ENCODE measurements around the gene ATP9A. TPM values are rescaled to one million over a fixed set of nuclear protein-coding genes. Genes with fewer than 3 reads are reported as not detected.

ATP9A gene
- polyA plus RNA-seq, 1 donor from 2014 or later: 56.1 TPM

DNA sequence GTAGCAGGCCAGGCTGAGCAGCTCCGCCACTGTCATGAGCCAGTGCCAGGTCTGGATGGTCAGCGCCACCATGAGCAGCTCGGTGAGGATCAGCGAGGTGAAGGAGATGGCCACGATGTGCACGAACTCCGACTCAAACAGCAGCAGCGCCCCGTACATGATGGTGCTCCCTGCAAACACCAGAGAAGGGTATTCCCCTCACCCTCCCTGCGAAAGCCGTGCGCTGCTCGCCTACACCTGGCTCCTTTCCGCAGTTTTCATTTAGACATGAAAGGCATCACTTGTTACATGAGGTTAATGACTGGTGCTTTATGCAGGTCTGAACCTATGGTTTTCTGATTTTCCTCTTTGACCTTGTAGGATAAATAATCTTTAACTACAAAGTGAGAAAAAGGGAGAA lies 163.3 kb downstream of the ATP9A start:
- Histone ChIP-seq H3K79me2 (replicated peaks; ENCODE audit: insufficient read depth, low read length) (no peaks in the 10 kb centered on the region), H3F3A (ENCODE audit: insufficient read depth, low read length, poor library complexity, severe bottlenecking) (no peaks in the 10 kb centered on the region), H3K4me2 (ENCODE audit: low read length) (no peak overlapping the region), H3K9me3 (ENCODE audit: low read length) (no peaks in the 10 kb centered on the region), H3K27ac (ENCODE audit: low read length) (no peak overlapping the region), H3K27me3 (ENCODE audit: insufficient read depth, low read depth, low read length) (no peaks in the 10 kb centered on the region), H4K20me1 (ENCODE audit: insufficient read depth) (no peaks in the 10 kb centered on the region), H2AFZ (ENCODE audit: low read depth, low read length) (no peak overlapping the region), H3K4me3 (ENCODE audit: low read length) (no peak overlapping the region), H3K9me2 (ENCODE audit: insufficient read depth, low read length) (no peaks in the 10 kb centered on the region), H3K36me3 (ENCODE audit: insufficient read depth, low read length) (peaks cover 4% of the 10 kb centered on the region), H3K9ac (ENCODE audit: low read length) (no peak overlapping the region)
- TF ChIP-seq SMC3 (conservative IDR thresholded peaks at IDR 0.05; ENCODE audit: poor library complexity) (no peak), MXI1 (conservative IDR thresholded peaks at IDR 0.05; ENCODE audit: poor library complexity, severe bottlenecking) (no peak), POLR2AphosphoS5 (IDR thresholded peaks at IDR 0.05) (no peak), RAD21 (conservative IDR thresholded peaks at IDR 0.05) (no peak), EZH2 (IDR thresholded peaks at IDR 0.05; ENCODE audit: borderline replicate concordance, insufficient read depth, low read length, poor library complexity, severe bottlenecking) (no peak), EP300 (conservative IDR thresholded peaks at IDR 0.05; ENCODE audit: poor library complexity, severe bottlenecking) (no peak), TAF1 (IDR thresholded peaks at IDR 0.05; ENCODE audit: low read depth) (no peak)
- TF ChIP-seq, protein P1, sequence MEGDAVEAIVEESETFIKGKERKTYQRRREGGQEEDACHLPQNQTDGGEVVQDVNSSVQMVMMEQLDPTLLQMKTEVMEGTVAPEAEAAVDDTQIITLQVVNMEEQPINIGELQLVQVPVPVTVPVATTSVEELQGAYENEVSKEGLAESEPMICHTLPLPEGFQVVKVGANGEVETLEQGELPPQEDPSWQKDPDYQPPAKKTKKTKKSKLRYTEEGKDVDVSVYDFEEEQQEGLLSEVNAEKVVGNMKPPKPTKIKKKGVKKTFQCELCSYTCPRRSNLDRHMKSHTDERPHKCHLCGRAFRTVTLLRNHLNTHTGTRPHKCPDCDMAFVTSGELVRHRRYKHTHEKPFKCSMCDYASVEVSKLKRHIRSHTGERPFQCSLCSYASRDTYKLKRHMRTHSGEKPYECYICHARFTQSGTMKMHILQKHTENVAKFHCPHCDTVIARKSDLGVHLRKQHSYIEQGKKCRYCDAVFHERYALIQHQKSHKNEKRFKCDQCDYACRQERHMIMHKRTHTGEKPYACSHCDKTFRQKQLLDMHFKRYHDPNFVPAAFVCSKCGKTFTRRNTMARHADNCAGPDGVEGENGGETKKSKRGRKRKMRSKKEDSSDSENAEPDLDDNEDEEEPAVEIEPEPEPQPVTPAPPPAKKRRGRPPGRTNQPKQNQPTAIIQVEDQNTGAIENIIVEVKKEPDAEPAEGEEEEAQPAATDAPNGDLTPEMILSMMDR (IDR thresholded peaks at IDR 0.05; ENCODE audit: poor library complexity, severe bottlenecking): no peak
- TF ChIP-seq, protein P2, sequence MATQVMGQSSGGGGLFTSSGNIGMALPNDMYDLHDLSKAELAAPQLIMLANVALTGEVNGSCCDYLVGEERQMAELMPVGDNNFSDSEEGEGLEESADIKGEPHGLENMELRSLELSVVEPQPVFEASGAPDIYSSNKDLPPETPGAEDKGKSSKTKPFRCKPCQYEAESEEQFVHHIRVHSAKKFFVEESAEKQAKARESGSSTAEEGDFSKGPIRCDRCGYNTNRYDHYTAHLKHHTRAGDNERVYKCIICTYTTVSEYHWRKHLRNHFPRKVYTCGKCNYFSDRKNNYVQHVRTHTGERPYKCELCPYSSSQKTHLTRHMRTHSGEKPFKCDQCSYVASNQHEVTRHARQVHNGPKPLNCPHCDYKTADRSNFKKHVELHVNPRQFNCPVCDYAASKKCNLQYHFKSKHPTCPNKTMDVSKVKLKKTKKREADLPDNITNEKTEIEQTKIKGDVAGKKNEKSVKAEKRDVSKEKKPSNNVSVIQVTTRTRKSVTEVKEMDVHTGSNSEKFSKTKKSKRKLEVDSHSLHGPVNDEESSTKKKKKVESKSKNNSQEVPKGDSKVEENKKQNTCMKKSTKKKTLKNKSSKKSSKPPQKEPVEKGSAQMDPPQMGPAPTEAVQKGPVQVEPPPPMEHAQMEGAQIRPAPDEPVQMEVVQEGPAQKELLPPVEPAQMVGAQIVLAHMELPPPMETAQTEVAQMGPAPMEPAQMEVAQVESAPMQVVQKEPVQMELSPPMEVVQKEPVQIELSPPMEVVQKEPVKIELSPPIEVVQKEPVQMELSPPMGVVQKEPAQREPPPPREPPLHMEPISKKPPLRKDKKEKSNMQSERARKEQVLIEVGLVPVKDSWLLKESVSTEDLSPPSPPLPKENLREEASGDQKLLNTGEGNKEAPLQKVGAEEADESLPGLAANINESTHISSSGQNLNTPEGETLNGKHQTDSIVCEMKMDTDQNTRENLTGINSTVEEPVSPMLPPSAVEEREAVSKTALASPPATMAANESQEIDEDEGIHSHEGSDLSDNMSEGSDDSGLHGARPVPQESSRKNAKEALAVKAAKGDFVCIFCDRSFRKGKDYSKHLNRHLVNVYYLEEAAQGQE (IDR thresholded peaks at IDR 0.05; ENCODE audit: borderline replicate concordance): no peak

DNA sequence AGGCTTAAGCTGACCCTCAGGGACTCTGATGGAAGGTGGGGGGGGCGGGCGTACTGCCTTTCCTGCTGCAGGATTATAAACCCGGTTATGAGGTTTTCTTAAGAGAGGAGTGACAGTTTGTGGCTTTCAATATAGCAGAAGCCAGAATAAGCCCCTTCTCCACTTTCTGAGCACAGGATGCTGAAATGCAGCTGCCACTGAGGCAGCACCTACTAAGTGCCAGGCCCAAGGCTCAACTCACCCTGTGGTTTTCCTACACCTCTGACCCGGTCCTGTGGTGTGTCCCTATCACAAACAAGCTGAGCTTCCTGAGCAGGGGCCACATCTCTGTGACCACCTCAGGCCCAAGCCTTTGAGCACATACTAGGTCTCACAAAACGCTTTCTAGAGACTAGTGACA lies 166.1 kb downstream of the ATP9A start:
- no peaks in the 10 kb centered on the region for H3K9me3 ChIP-seq (ENCODE audit: low read length)
- peaks cover 8% of the 10 kb centered on the region for H3K36me3 ChIP-seq (ENCODE audit: insufficient read depth, low read length)
- no peak overlapping the region for H2AFZ ChIP-seq (ENCODE audit: low read depth, low read length)
- no peaks in the 10 kb centered on the region for H3K79me2 ChIP-seq (replicated peaks; ENCODE audit: insufficient read depth, low read length)
- no peaks in the 10 kb centered on the region for H3K27me3 ChIP-seq (ENCODE audit: insufficient read depth, low read depth, low read length)
- H3K27ac ChIP-seq (ENCODE audit: low read length): no peak overlapping the region
- H3K4me2 ChIP-seq (ENCODE audit: low read length): no peak overlapping the region
- no peaks in the 10 kb centered on the region for H4K20me1 ChIP-seq (ENCODE audit: insufficient read depth)
- no peaks in the 10 kb centered on the region for H3K9me2 ChIP-seq (ENCODE audit: insufficient read depth, low read length)
- TF ChIP-seq EP300 (conservative IDR thresholded peaks at IDR 0.05; ENCODE audit: poor library complexity, severe bottlenecking) (no peak), POLR2AphosphoS5 (IDR thresholded peaks at IDR 0.05) (no peak), SMC3 (conservative IDR thresholded peaks at IDR 0.05; ENCODE audit: poor library complexity) (no peak), EZH2 (IDR thresholded peaks at IDR 0.05; ENCODE audit: borderline replicate concordance, insufficient read depth, low read length, poor library complexity, severe bottlenecking) (no peak), MXI1 (conservative IDR thresholded peaks at IDR 0.05; ENCODE audit: poor library complexity, severe bottlenecking) (no peak), RAD21 (conservative IDR thresholded peaks at IDR 0.05) (no peak), TAF1 (IDR thresholded peaks at IDR 0.05; ENCODE audit: low read depth) (no peak)
- TF ChIP-seq, protein P1 (IDR thresholded peaks at IDR 0.05; ENCODE audit: poor library complexity, severe bottlenecking): no peak
- TF ChIP-seq, protein P2 (IDR thresholded peaks at IDR 0.05; ENCODE audit: borderline replicate concordance): no peak
- H3K9ac ChIP-seq (ENCODE audit: low read length): no peak overlapping the region
- H3K4me3 ChIP-seq (ENCODE audit: low read length): no peak overlapping the region
- H3F3A ChIP-seq (ENCODE audit: insufficient read depth, low read length, poor library complexity, severe bottlenecking): no peaks in the 10 kb centered on the region

All from neural cell (in vitro differentiated cells).